Parathyroid adenoma (tissue), 2 donors: ENCODE measurements around the gene TMEM86B.

Source experiments
- H2AFZ ChIP-seq: fragments of 300-600 bp; sonication (generic); one replicate; pipeline ENCODE4 v1.7.0; 2017; ENCODE audit warnings: antibody characterized with exemption, mild to moderate bottlenecking
- H3K27ac ChIP-seq: fragments of 300-600 bp; sonication (generic); one replicate; pipeline ENCODE4 v1.7.0; 2017
- H3K27me3 ChIP-seq: fragments of 300-600 bp; sonication (generic); one replicate; pipeline ENCODE4 v1.7.0; 2017; ENCODE audit warnings: low read length; ENCODE audit not compliant: control insufficient read depth, insufficient read depth
- H3K36me3 ChIP-seq: fragments of 300-600 bp; sonication (generic); one replicate; pipeline ENCODE4 v1.7.0; 2017; ENCODE audit warnings: low read length; ENCODE audit not compliant: control insufficient read depth, insufficient read depth
- H3K4me1 ChIP-seq: fragments of 300-600 bp; sonication (generic); one replicate; pipeline ENCODE4 v1.7.0; 2017; ENCODE audit warnings: control low read depth
- H3K4me2 ChIP-seq: fragments of 300-600 bp; sonication (generic); one replicate; pipeline ENCODE4 v1.7.0; 2017; ENCODE audit warnings: low read length
- H3K4me3 ChIP-seq: fragments of 300-600 bp; sonication (generic); one replicate; pipeline ENCODE4 v1.7.0; 2017; ENCODE audit warnings: low read depth, low read length
- H3K79me2 ChIP-seq: fragments of 300-600 bp; sonication (generic); one replicate; pipeline ENCODE4 v1.7.0; 2017; ENCODE audit warnings: control low read depth
- H3K9ac ChIP-seq: fragments of 300-600 bp; sonication (generic); one replicate; pipeline ENCODE4 v1.7.0; 2017; ENCODE audit warnings: mild to moderate bottlenecking
- H3K9me3 ChIP-seq: fragments of 300-600 bp; sonication (generic); one replicate; pipeline ENCODE4 v1.7.0; 2017; ENCODE audit warnings: low read length; ENCODE audit not compliant: control insufficient read depth
- TF ChIP-seq, protein P1 (sequence below): fragments of 300-600 bp; sonication (generic); IDR thresholded peaks from one replicate; pipeline ENCODE4 v1.7.0; 2017; ENCODE audit warnings: antibody characterized with exemption, mild to moderate bottlenecking
- donor health status: primary hyperparathyroidism.

TMEM86B gene

GRCh38 chr19:55266840-55267239, 38.3 kb upstream of the TMEM86B start:
- Histone ChIP-seq H3K9ac (no peak overlapping the region), H3K79me2 (peaks cover 14% of the 10 kb centered on the region), H3K27me3 (no peaks in the 10 kb centered on the region), H3K4me2 (no peak overlapping the region), H3K27ac (no peak overlapping the region), H3K4me3 (no peak overlapping the region), H3K4me1 (no peaks in the 10 kb centered on the region), H2AFZ (no peak overlapping the region), H3K9me3 (no peaks in the 10 kb centered on the region), H3K36me3 (no peaks in the 10 kb centered on the region)
- TF ChIP-seq, protein P1, sequence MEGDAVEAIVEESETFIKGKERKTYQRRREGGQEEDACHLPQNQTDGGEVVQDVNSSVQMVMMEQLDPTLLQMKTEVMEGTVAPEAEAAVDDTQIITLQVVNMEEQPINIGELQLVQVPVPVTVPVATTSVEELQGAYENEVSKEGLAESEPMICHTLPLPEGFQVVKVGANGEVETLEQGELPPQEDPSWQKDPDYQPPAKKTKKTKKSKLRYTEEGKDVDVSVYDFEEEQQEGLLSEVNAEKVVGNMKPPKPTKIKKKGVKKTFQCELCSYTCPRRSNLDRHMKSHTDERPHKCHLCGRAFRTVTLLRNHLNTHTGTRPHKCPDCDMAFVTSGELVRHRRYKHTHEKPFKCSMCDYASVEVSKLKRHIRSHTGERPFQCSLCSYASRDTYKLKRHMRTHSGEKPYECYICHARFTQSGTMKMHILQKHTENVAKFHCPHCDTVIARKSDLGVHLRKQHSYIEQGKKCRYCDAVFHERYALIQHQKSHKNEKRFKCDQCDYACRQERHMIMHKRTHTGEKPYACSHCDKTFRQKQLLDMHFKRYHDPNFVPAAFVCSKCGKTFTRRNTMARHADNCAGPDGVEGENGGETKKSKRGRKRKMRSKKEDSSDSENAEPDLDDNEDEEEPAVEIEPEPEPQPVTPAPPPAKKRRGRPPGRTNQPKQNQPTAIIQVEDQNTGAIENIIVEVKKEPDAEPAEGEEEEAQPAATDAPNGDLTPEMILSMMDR, result no peak

GRCh38 chr19:55266404-55266803, 37.8 kb upstream of the TMEM86B start:
- no peaks in the 10 kb centered on the region for H3K36me3 ChIP-seq
- no peak overlapping the region for H3K27ac ChIP-seq
- H3K79me2 ChIP-seq, result peaks cover 10% of the 10 kb centered on the region
- H2AFZ ChIP-seq, result no peak overlapping the region
- H3K27me3 ChIP-seq, result no peaks in the 10 kb centered on the region
- no peak overlapping the region for H3K4me3 ChIP-seq
- no peak overlapping the region for H3K4me2 ChIP-seq
- H3K9ac ChIP-seq, result no peak overlapping the region
- TF ChIP-seq, protein P1, result no peak
- H3K4me1 ChIP-seq, result no peaks in the 10 kb centered on the region
- no peaks in the 10 kb centered on the region for H3K9me3 ChIP-seq

DNA sequence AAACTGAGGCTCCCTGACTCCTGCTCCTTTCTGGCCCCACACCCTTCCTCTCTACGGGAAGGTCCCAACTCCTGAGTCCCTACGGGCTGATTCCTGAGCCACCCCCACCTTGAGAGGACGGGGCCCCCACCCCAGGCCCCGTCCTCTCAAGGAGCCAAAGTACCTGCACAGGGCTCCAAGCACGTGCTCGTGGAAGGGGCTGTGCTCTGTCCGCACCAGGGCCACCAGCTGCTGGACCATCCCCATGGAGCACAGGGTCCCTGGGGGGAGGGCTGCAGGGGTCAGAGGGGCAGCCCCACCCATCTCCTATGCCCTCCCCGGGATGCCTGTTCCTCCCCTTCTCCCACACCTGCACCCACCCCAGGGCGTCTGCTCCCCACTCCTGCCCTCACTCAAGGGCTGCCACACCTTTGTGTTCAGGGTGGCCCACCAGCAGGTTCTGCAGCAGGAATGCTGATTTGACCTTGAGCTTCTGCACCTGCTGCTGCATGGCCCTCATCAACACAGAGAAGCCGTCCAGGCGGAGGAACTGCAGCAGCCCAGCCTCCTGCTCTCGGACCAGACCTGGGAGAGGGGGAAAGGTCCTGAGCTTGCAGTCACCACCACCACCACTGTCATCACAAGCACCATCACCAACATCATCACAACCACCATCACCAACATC, 37.3 kb upstream of the TMEM86B start:
- Histone ChIP-seq H3K4me3 (no peak overlapping the region), H2AFZ (no peak overlapping the region), H3K27ac (no peak overlapping the region), H3K79me2 (peaks cover 8% of the 10 kb centered on the region), H3K4me1 (no peaks in the 10 kb centered on the region), H3K9ac (no peak overlapping the region), H3K27me3 (no peaks in the 10 kb centered on the region), H3K36me3 (no peaks in the 10 kb centered on the region), H3K9me3 (no peaks in the 10 kb centered on the region), H3K4me2 (no peak overlapping the region)
- TF ChIP-seq, protein P1, result no peak

DNA sequence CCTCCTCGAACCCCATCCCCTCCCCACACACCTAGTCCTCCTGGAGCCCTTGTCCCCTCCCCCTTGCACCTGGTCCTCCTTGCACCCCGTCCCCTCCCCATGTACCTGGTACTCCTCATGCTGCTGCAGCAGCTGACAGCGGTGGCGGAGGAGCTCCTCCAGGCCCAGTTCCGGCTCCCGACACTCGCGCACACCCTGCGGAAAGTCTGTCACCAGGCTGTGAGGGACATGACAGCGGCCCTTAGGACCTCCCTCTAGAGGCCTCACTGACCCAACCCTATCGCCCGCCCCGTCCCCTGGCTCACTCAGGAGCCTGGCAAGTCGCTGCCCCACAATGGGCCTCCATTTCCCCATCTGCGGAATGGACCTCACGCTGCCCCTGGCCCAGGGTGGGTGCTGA, 36.6 kb upstream of the TMEM86B start:
- H3K27me3 ChIP-seq, result no peaks in the 10 kb centered on the region
- no peak overlapping the region for H3K9ac ChIP-seq
- no peaks in the 10 kb centered on the region for H3K36me3 ChIP-seq
- H3K9me3 ChIP-seq, result no peaks in the 10 kb centered on the region
- no peak overlapping the region for H3K4me2 ChIP-seq
- no peaks in the 10 kb centered on the region for H3K4me1 ChIP-seq
- TF ChIP-seq, protein P1, result no peak
- no peak overlapping the region for H3K4me3 ChIP-seq
- H3K27ac ChIP-seq, result no peak overlapping the region
- peaks cover 8% of the 10 kb centered on the region for H3K79me2 ChIP-seq
- H2AFZ ChIP-seq, result no peak overlapping the region

DNA sequence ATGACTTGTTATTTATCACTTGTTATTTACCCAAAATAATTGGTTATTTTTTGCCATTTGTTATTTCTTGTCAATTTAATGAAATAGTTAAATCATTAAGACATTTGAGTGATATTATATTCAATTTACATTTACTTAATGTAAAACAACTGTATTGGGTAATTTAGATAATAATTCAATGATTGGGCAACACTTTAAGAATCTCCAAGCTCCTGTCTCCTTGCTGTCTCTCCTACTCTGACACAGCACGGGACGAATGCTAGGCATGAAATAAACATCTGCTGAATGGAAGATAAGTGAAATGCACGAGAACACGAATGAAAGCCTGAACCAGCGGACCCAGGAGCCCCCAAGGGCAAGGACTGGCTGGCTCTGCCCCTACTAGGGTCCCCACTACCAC, 36.0 kb upstream of the TMEM86B start:
- TF ChIP-seq, protein P1, result no peak
- Histone ChIP-seq H3K9ac (no peak overlapping the region), H3K79me2 (peaks cover 8% of the 10 kb centered on the region)

More for the DNA sequence above, 36.0 kb upstream of the TMEM86B start:
- Histone ChIP-seq H3K9me3 (no peaks in the 10 kb centered on the region), H3K4me1 (peaks cover 5% of the 10 kb centered on the region), H2AFZ (no peak overlapping the region), H3K27me3 (no peaks in the 10 kb centered on the region), H3K4me3 (no peak overlapping the region), H3K4me2 (no peak overlapping the region), H3K27ac (no peak overlapping the region), H3K36me3 (no peaks in the 10 kb centered on the region)
